ENCODE data around the gene SLC16A3.
"Not testable (repeated sequence)": the region's sequence is repeated elsewhere in the genome, so short reads cannot be mapped to it uniquely, and the experiment has no call there.

The SLC16A3 gene

GRCh38 chr17:82228842-82229697 lies at the start of gene SLC16A3:
Gene SLC16A3 (plus strand): TSS chr17:82229042. CDS start chr17:82236009, 6,967 bp downstream.
- H3K27ac ChIP-seq (ENCODE audit: low read depth, low read length): peak within 1 kb of the TSS; percentile 63
- peaks cover 0 to 12% of the 10 kb centered on the region in 2 donors for H3K27me3 ChIP-seq (ENCODE audit: control insufficient read depth in 1 of 2, insufficient read depth in 2 of 2, low read length in 2 of 2)
- H3K9me3 ChIP-seq (ENCODE audit: low read length): no peaks in the 10 kb centered on the region
- H3K36me3 ChIP-seq (ENCODE audit: insufficient read depth, low read length): no peaks in the 10 kb centered on the region
- peak within 1 kb of the TSS; percentile 38 to 45 for H3K4me3 ChIP-seq (ENCODE audit: low read depth in 1 of 2, low read length in 2 of 2)
- H3K9ac ChIP-seq (ENCODE audit: low read length): no peak within 1 kb of the TSS
- peaks cover 20% of the 10 kb centered on the region for H3K4me1 ChIP-seq (ENCODE audit: insufficient read depth, low read length)

- Histone ChIP-seq H3K27me3 (ENCODE audit: control insufficient read depth in 1 of 2, insufficient read depth in 2 of 2, low read length in 2 of 2) (no peaks in the 10 kb centered on the region), H3K4me3 (ENCODE audit: low read depth in 1 of 2, low read length in 2 of 2) (no peak overlapping the region), H3K9ac (ENCODE audit: low read length) (no peak overlapping the region), H3K4me1 (ENCODE audit: insufficient read depth, low read length) (no peaks in the 10 kb centered on the region), H3K9me3 (ENCODE audit: low read length) (no peaks in the 10 kb centered on the region), H3K27ac (ENCODE audit: low read depth, low read length) (no peak overlapping the region), H3K36me3 (ENCODE audit: insufficient read depth, low read length) (peaks cover 7% of the 10 kb centered on the region)
Measured at GRCh38 chr17:82179412-82179811, 49.4 kb upstream of the SLC16A3 start.

- Histone ChIP-seq H3K9ac (ENCODE audit: low read length) (no peak overlapping the region), H3K27ac (ENCODE audit: low read depth, low read length) (no peak overlapping the region), H3K27me3 (ENCODE audit: control insufficient read depth in 1 of 2, insufficient read depth in 2 of 2, low read length in 2 of 2) (no peaks in the 10 kb centered on the region), H3K36me3 (ENCODE audit: insufficient read depth, low read length) (peaks cover 8% of the 10 kb centered on the region), H3K4me1 (ENCODE audit: insufficient read depth, low read length) (no peaks in the 10 kb centered on the region), H3K9me3 (ENCODE audit: low read length) (no peaks in the 10 kb centered on the region), H3K4me3 (ENCODE audit: low read depth in 1 of 2, low read length in 2 of 2) (no peak overlapping the region)
Measured at GRCh38 chr17:82179946-82180475, 48.8 kb upstream of the SLC16A3 start.

GRCh38 chr17:82180776-82181528 lies 47.9 kb upstream of the SLC16A3 start:
- H3K4me1 ChIP-seq (ENCODE audit: insufficient read depth, low read length): no peaks in the 10 kb centered on the region
- H3K27me3 ChIP-seq (ENCODE audit: control insufficient read depth in 1 of 2, insufficient read depth in 2 of 2, low read length in 2 of 2): no peaks in the 10 kb centered on the region
- H3K36me3 ChIP-seq (ENCODE audit: insufficient read depth, low read length): peaks cover 9% of the 10 kb centered on the region
- H3K4me3 ChIP-seq (ENCODE audit: low read depth in 1 of 2, low read length in 2 of 2): no peak overlapping the region
- H3K9me3 ChIP-seq (ENCODE audit: low read length): no peaks in the 10 kb centered on the region
- no peak overlapping the region for H3K9ac ChIP-seq (ENCODE audit: low read length)
- H3K27ac ChIP-seq (ENCODE audit: low read depth, low read length): no peak overlapping the region

- H3K27ac ChIP-seq (ENCODE audit: low read depth, low read length): no peak overlapping the region
- no peak overlapping the region for H3K4me3 ChIP-seq (ENCODE audit: low read depth in 1 of 2, low read length in 2 of 2)
- H3K4me1 ChIP-seq (ENCODE audit: insufficient read depth, low read length): no peaks in the 10 kb centered on the region
- no peaks in the 10 kb centered on the region for H3K9me3 ChIP-seq (ENCODE audit: low read length)
- no peaks in the 10 kb centered on the region for H3K27me3 ChIP-seq (ENCODE audit: control insufficient read depth in 1 of 2, insufficient read depth in 2 of 2, low read length in 2 of 2)
- no peak overlapping the region for H3K9ac ChIP-seq (ENCODE audit: low read length)
- H3K36me3 ChIP-seq (ENCODE audit: insufficient read depth, low read length): peaks cover 12% of the 10 kb centered on the region
Measured at GRCh38 chr17:82184761-82185160, 44.1 kb upstream of the SLC16A3 start.

GRCh38 chr17:82186221-82186620 lies 42.6 kb upstream of the SLC16A3 start:
- Histone ChIP-seq H3K4me1 (ENCODE audit: insufficient read depth, low read length) (no peaks in the 10 kb centered on the region), H3K27me3 (ENCODE audit: control insufficient read depth in 1 of 2, insufficient read depth in 2 of 2, low read length in 2 of 2) (no peaks in the 10 kb centered on the region), H3K9ac (ENCODE audit: low read length) (no peak overlapping the region), H3K27ac (ENCODE audit: low read depth, low read length) (no peak overlapping the region), H3K36me3 (ENCODE audit: insufficient read depth, low read length) (peaks cover 14% of the 10 kb centered on the region), H3K4me3 (ENCODE audit: low read depth in 1 of 2, low read length in 2 of 2) (no peak overlapping the region), H3K9me3 (ENCODE audit: low read length) (no peaks in the 10 kb centered on the region)

GRCh38 chr17:82187500-82187899 lies 41.3 kb upstream of the SLC16A3 start:
- Histone ChIP-seq H3K9me3 (ENCODE audit: low read length) (no peaks in the 10 kb centered on the region), H3K36me3 (ENCODE audit: insufficient read depth, low read length) (peaks cover 19% of the 10 kb centered on the region), H3K27me3 (ENCODE audit: control insufficient read depth in 1 of 2, insufficient read depth in 2 of 2, low read length in 2 of 2) (no peaks in the 10 kb centered on the region), H3K4me1 (ENCODE audit: insufficient read depth, low read length) (no peaks in the 10 kb centered on the region), H3K9ac (ENCODE audit: low read length) (no peak overlapping the region), H3K4me3 (ENCODE audit: low read depth in 1 of 2, low read length in 2 of 2) (no peak overlapping the region), H3K27ac (ENCODE audit: low read depth, low read length) (no peak overlapping the region)

- Histone ChIP-seq H3K27ac (ENCODE audit: low read depth, low read length) (no peak overlapping the region), H3K4me1 (ENCODE audit: insufficient read depth, low read length) (no peaks in the 10 kb centered on the region), H3K9ac (ENCODE audit: low read length) (no peak overlapping the region), H3K27me3 (ENCODE audit: control insufficient read depth in 1 of 2, insufficient read depth in 2 of 2, low read length in 2 of 2) (no peaks in the 10 kb centered on the region), H3K36me3 (ENCODE audit: insufficient read depth, low read length) (peaks cover 23% of the 10 kb centered on the region), H3K9me3 (ENCODE audit: low read length) (no peaks in the 10 kb centered on the region), H3K4me3 (ENCODE audit: low read depth in 1 of 2, low read length in 2 of 2) (no peak overlapping the region)
Measured at GRCh38 chr17:82188001-82188961, 40.6 kb upstream of the SLC16A3 start.

- H3K36me3 ChIP-seq (ENCODE audit: insufficient read depth, low read length): peaks cover 37% of the 10 kb centered on the region
- H3K9ac ChIP-seq (ENCODE audit: low read length); H3K4me1 ChIP-seq (ENCODE audit: insufficient read depth, low read length); H3K9me3 ChIP-seq (ENCODE audit: low read length); H3K27me3 ChIP-seq (ENCODE audit: control insufficient read depth in 1 of 2, insufficient read depth in 2 of 2, low read length in 2 of 2); H3K4me3 ChIP-seq (ENCODE audit: low read depth in 1 of 2, low read length in 2 of 2); H3K27ac ChIP-seq (ENCODE audit: low read depth, low read length): not testable (repeated sequence)
Measured at GRCh38 chr17:82193050-82193449, 35.8 kb upstream of the SLC16A3 start.

GRCh38 chr17:82193520-82194220 lies 35.2 kb upstream of the SLC16A3 start:
- no peak overlapping the region for H3K9ac ChIP-seq (ENCODE audit: low read length)

More at GRCh38 chr17:82193520-82194220, 35.2 kb upstream of the SLC16A3 start:
- Histone ChIP-seq H3K36me3 (ENCODE audit: insufficient read depth, low read length) (peaks cover 40% of the 10 kb centered on the region), H3K4me1 (ENCODE audit: insufficient read depth, low read length) (no peaks in the 10 kb centered on the region), H3K27ac (ENCODE audit: low read depth, low read length) (no peak overlapping the region), H3K27me3 (ENCODE audit: control insufficient read depth in 1 of 2, insufficient read depth in 2 of 2, low read length in 2 of 2) (no peaks in the 10 kb centered on the region), H3K4me3 (ENCODE audit: low read depth in 1 of 2, low read length in 2 of 2) (no peak overlapping the region), H3K9me3 (ENCODE audit: low read length) (no peaks in the 10 kb centered on the region)

Measured in muscle layer of colon (tissue), 2 donors.